Neural crest cell (in vitro differentiated cells): ENCODE measurements around the gene PXMP2. TPM values are rescaled to one million over a fixed set of nuclear protein-coding genes. Genes with fewer than 3 reads are reported as not detected.

ENCODE experiments used
- DNase-seq: peaks from one replicate; pipeline ENCODE4 v3.0.0; 2021; ENCODE audit warnings: low read depth, mixed read lengths, low spot score
- H3K27ac Mint-ChIP-seq: one replicate; pipeline ENCODE4 v1.8.0; 2021; ENCODE audit warnings: mild to moderate bottlenecking, mixed read lengths; ENCODE audit not compliant: unreplicated experiment
- H3K27me3 Mint-ChIP-seq: 2 replicates; pipeline ENCODE4 v1.8.0; 2021; ENCODE audit warnings: low read depth, mild to moderate bottlenecking, mixed read lengths
- H3K36me3 Mint-ChIP-seq: 2 replicates; pipeline ENCODE4 v1.8.0; 2021; ENCODE audit warnings: low read depth, mild to moderate bottlenecking, mixed read lengths
- H3K4me1 Mint-ChIP-seq: 2 replicates; pipeline ENCODE4 v1.8.0; 2021; ENCODE audit warnings: mixed read lengths
- H3K4me3 Mint-ChIP-seq: one replicate; pipeline ENCODE4 v1.8.0; 2021; ENCODE audit warnings: mild to moderate bottlenecking, mixed read lengths
- H3K9me3 Mint-ChIP-seq: 2 replicates; pipeline ENCODE4 v1.8.0; 2021; ENCODE audit warnings: mixed read lengths
- CTCF ChIP-seq: fragments of 200-600 bp; sonication (generic); conservative IDR thresholded peaks from 2 replicates; pipeline ENCODE4 v1.5.0; 2021; ENCODE audit warnings: antibody characterized with exemption, mild to moderate bottlenecking
- total RNA-seq: library from RNA; stranded (reverse); gene quantifications from 2 replicates; pipeline ENCODE4 v1.2.1, GENCODE V29; 2021

The PXMP2 gene
- total RNA-seq, 1 donor from 2014 or later, result 33.5 TPM

- H3K27ac Mint-ChIP-seq, result no peak overlapping the region
These were observed 36.4 kb downstream of the PXMP2 start for GRCh38 chr12:132723764-132724140.

GRCh38 chr12:132724506-132725241, 37.3 kb downstream of the PXMP2 start:
- no peak overlapping the region for H3K4me3 Mint-ChIP-seq
- no peaks in the 10 kb centered on the region for H3K4me1 Mint-ChIP-seq
- no peak for DNase-seq
- peaks cover 20% of the 10 kb centered on the region for H3K36me3 Mint-ChIP-seq
- H3K27ac Mint-ChIP-seq, result no peak overlapping the region
- no peaks in the 10 kb centered on the region for H3K27me3 Mint-ChIP-seq
- H3K9me3 Mint-ChIP-seq, result no peaks in the 10 kb centered on the region
- TF ChIP-seq CTCF, result no peak

More at GRCh38 chr12:132723764-132724140, 36.4 kb downstream of the PXMP2 start:
- TF ChIP-seq CTCF, result no peak
- no peak overlapping the region for H3K4me3 Mint-ChIP-seq
- no peaks in the 10 kb centered on the region for H3K9me3 Mint-ChIP-seq
- peaks cover 15% of the 10 kb centered on the region for H3K36me3 Mint-ChIP-seq
- DNase-seq, result no peak
- H3K4me1 Mint-ChIP-seq, result no peaks in the 10 kb centered on the region
- no peaks in the 10 kb centered on the region for H3K27me3 Mint-ChIP-seq

GRCh38 chr12:132726386-132726785, 39.0 kb downstream of the PXMP2 start:
- H3K4me3 Mint-ChIP-seq, result no peak overlapping the region
- no peaks in the 10 kb centered on the region for H3K4me1 Mint-ChIP-seq
- peaks cover 32% of the 10 kb centered on the region for H3K36me3 Mint-ChIP-seq
- no peaks in the 10 kb centered on the region for H3K27me3 Mint-ChIP-seq
- no peak for TF ChIP-seq CTCF
- no peaks in the 10 kb centered on the region for H3K9me3 Mint-ChIP-seq
- DNase-seq, result no peak
- H3K27ac Mint-ChIP-seq, result no peak overlapping the region

- H3K4me3 Mint-ChIP-seq, result no peak overlapping the region
- no peak for TF ChIP-seq CTCF
- H3K27ac Mint-ChIP-seq, result no peak overlapping the region
- DNase-seq, result no peak
- no peaks in the 10 kb centered on the region for H3K4me1 Mint-ChIP-seq
- H3K9me3 Mint-ChIP-seq, result no peaks in the 10 kb centered on the region
- H3K27me3 Mint-ChIP-seq, result no peaks in the 10 kb centered on the region
- H3K36me3 Mint-ChIP-seq, result peaks cover 36% of the 10 kb centered on the region
These were observed 39.9 kb downstream of the PXMP2 start for GRCh38 chr12:132727091-132727794.

GRCh38 chr12:132728502-132728901, 41.1 kb downstream of the PXMP2 start:
- peak overlapping the region; percentile 57 for H3K4me3 Mint-ChIP-seq
- no peak for DNase-seq
- H3K36me3 Mint-ChIP-seq, result peaks cover 45% of the 10 kb centered on the region
- peak overlapping the region; percentile 27 for H3K27ac Mint-ChIP-seq
- TF ChIP-seq CTCF, result no peak
- H3K4me1 Mint-ChIP-seq, result no peaks in the 10 kb centered on the region
- no peaks in the 10 kb centered on the region for H3K9me3 Mint-ChIP-seq
- H3K27me3 Mint-ChIP-seq, result no peaks in the 10 kb centered on the region
